MM.1S (cell line): Measurements from ENCODE around the gene CYSLTR2.

Experiments
- EZH2 ChIP-seq: fragments of 300-600 bp; sonication (generic); optimal IDR thresholded peaks from 2 replicates; pipeline ENCODE3; 2017; ENCODE audit warnings: low read depth, mild to moderate bottlenecking, antibody characterized with exemption, low read length, mixed read lengths
- EZH2phosphoT487 ChIP-seq: fragments of 300-600 bp; sonication (generic); IDR thresholded peaks from 2 replicates; pipeline ENCODE4 v1.6.1; 2018; ENCODE audit warnings: antibody characterized with exemption, low read length
- TF ChIP-seq, protein P1 (sequence below): fragments of 300-600 bp; sonication (generic); IDR thresholded peaks from 2 replicates; pipeline ENCODE4 v1.5.1; 2016; ENCODE audit warnings: antibody characterized with exemption, low read length, mixed read lengths

DNA sequence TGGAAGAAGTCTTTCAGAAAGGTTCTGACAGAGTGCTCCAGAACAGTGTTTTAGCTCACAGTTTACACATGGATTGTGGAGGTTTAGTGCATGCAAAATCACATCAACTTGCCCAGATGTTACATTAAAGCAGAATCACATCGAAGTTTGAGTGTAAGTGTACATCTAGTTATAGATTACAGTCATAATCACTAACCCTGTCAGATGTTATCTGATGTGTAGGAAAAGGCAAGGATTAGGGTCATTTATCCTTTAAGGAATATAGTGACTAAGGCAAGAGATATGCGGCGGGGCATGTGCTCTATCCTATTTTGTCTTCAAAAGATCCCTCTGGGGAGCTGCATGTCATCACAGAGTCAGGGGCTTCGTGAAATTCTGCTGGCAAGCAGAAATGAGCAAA is 66.9 kb downstream of the CYSLTR2 start:
- TF ChIP-seq, protein P1, sequence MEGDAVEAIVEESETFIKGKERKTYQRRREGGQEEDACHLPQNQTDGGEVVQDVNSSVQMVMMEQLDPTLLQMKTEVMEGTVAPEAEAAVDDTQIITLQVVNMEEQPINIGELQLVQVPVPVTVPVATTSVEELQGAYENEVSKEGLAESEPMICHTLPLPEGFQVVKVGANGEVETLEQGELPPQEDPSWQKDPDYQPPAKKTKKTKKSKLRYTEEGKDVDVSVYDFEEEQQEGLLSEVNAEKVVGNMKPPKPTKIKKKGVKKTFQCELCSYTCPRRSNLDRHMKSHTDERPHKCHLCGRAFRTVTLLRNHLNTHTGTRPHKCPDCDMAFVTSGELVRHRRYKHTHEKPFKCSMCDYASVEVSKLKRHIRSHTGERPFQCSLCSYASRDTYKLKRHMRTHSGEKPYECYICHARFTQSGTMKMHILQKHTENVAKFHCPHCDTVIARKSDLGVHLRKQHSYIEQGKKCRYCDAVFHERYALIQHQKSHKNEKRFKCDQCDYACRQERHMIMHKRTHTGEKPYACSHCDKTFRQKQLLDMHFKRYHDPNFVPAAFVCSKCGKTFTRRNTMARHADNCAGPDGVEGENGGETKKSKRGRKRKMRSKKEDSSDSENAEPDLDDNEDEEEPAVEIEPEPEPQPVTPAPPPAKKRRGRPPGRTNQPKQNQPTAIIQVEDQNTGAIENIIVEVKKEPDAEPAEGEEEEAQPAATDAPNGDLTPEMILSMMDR: no peak
- no peak for TF ChIP-seq EZH2
- TF ChIP-seq EZH2phosphoT487: no peak
